GM12878 (cell line): ENCODE measurements around the gene PCDH7. TPM values are rescaled to one million over a fixed set of nuclear protein-coding genes. Genes with fewer than 3 reads are reported as not detected.

Experiments
- ATAC-seq: fragments of 200-7000 bp; cut with Tn5 transposase; 3 replicates; pipeline ENCODE4 v1.9.1; 2020; ENCODE audit warnings: mild to moderate bottlenecking, moderate library complexity
- BruUV-seq: library from RNA; stranded (reverse); fragments of 400-500 nt; replicated peaks from 2 replicates; lab custom pipeline; 2021; lab: Mats Ljungman, UMichigan
- CTCF ChIA-PET: fragments of 300-600 bp; sonication (Branson Sonifier 250); formaldehyde crosslinking; extraction: SDS; loops from one replicate; lab custom pipeline; 2021; ENCODE audit warnings: inconsistent platforms; lab: Yijun Ruan, JAX
- POLR2A ChIA-PET: fragments of 350-600 bp; formaldehyde crosslinking; extraction: SDS; loops from one replicate; lab custom pipeline; 2021; ENCODE audit warnings: inconsistent platforms; lab: Charles Lee
- RAD21 ChIA-PET: fragments of 300-600 bp; sonication (Branson Sonifier 250); formaldehyde crosslinking; loops from one replicate; lab custom pipeline; 2023; ENCODE audit warnings: antibody characterized with exemption; ENCODE audit not compliant: unreplicated experiment; lab: Charles Lee
- SMC1A ChIA-PET: fragments of 300-600 bp; sonication (Branson Sonifier 250); formaldehyde crosslinking; loops from one replicate; lab custom pipeline; 2023; ENCODE audit not compliant: unreplicated experiment, uncharacterized antibody; lab: Charles Lee
- DNase-seq: peaks from one replicate; pipeline ENCODE4 v3.0.0-alpha.2; 2011; ENCODE audit warnings: low read depth, low spot score
- FAIRE-seq: peaks from 3 replicates; lab custom pipeline; 2011; peaks lifted over from hg19 to GRCh38; lab: Jason Lieb, UNC
- H2AFZ ChIP-seq: 2 replicates; pipeline ENCODE4 v1.6.0; 2011; ENCODE audit warnings: low read depth, low read length, control low read depth; ENCODE audit not compliant: control insufficient read depth
- H3K27ac ChIP-seq: 2 replicates; pipeline ENCODE4 v1.5.1; 2011; ENCODE audit warnings: control low read depth; ENCODE audit not compliant: control insufficient read depth, insufficient read depth
- H3K27me3 ChIP-seq, 2 experiments: replicated peaks in 1 of 2; 2 replicates each; pipeline versions ENCODE4 v1.6.0 to v1.6.1; 2011; ENCODE audit warnings: low read length in 1 of 2; ENCODE audit not compliant: control insufficient read depth in 2 of 2, insufficient read depth in 2 of 2
- H3K36me3 ChIP-seq, 2 experiments: 2 replicates each; pipeline ENCODE4 v1.5.1; 2011; ENCODE audit warnings: low read length in 1 of 2; ENCODE audit not compliant: control insufficient read depth in 2 of 2, insufficient read depth in 2 of 2
- H3K4me1 ChIP-seq: 2 replicates; pipeline ENCODE4 v1.6.1; 2011; ENCODE audit warnings: mild to moderate bottlenecking, low read length, moderate library complexity, mixed read lengths; ENCODE audit not compliant: control insufficient read depth, insufficient read depth
- H3K4me2 ChIP-seq: 2 replicates; pipeline ENCODE4 v1.6.0; 2011; ENCODE audit warnings: control low read depth; ENCODE audit not compliant: control insufficient read depth, insufficient read depth
- H3K4me3 ChIP-seq: fragments of 200-600 bp; sonication (generic); 2 replicates; pipeline ENCODE4 v1.5.1; 2016
- H3K79me2 ChIP-seq: 2 replicates; pipeline ENCODE4 v1.6.0; 2011; ENCODE audit warnings: low read length; ENCODE audit not compliant: control insufficient read depth, insufficient read depth
- H3K9ac ChIP-seq: 2 replicates; pipeline ENCODE4 v1.8.0; 2011; ENCODE audit warnings: low read length, control low read depth, mixed read lengths; ENCODE audit not compliant: control insufficient read depth, insufficient read depth
- H3K9me3 ChIP-seq: replicated peaks from 3 replicates; pipeline ENCODE4 v1.5.1; 2011; ENCODE audit warnings: mild to moderate bottlenecking, low read length; ENCODE audit not compliant: control insufficient read depth, insufficient read depth
- H4K20me1 ChIP-seq: 2 replicates; pipeline ENCODE4 v1.6.0; 2011; ENCODE audit not compliant: control insufficient read depth, insufficient read depth
- ASH2L ChIP-seq: fragments of 300-600, 200-600 bp; sonication (generic); IDR thresholded peaks from 2 replicates; pipeline ENCODE4 v1.6.1; 2017; ENCODE audit warnings: low read depth, mild to moderate bottlenecking, borderline replicate concordance
- CBX3 ChIP-seq: fragments of 200-600 bp; sonication (generic); IDR thresholded peaks from 2 replicates; pipeline ENCODE4 v1.6.1; 2016; ENCODE audit warnings: low read depth, borderline replicate concordance
- CEBPZ ChIP-seq: fragments of 150-350 bp; IDR thresholded peaks from 2 replicates; pipeline ENCODE4 v1.6.1; 2016; ENCODE audit warnings: low read depth, low read length
- EED ChIP-seq: sonication (generic); IDR thresholded peaks from 2 replicates; pipeline ENCODE4 v1.6.1; 2016; ENCODE audit warnings: antibody characterized with exemption, low read depth
- ELK1 ChIP-seq: IDR thresholded peaks from 2 replicates; pipeline ENCODE4 v1.6.1; 2012; ENCODE audit warnings: low read depth, low read length, improper control_type of control experiment
- EZH2 ChIP-seq: IDR thresholded peaks from 2 replicates; pipeline ENCODE4 v1.6.1; 2012; ENCODE audit warnings: low read depth, mild to moderate bottlenecking, control low read depth, inconsistent platforms, low read length, borderline replicate concordance; ENCODE audit not compliant: control insufficient read depth
- IKZF2 ChIP-seq, 2 experiments: fragments of 450-650 bp; IDR thresholded peaks; 2 replicates each; pipeline ENCODE4 v1.6.1; 2017; ENCODE audit warnings: mild to moderate bottlenecking in 2 of 2, moderate library complexity in 2 of 2
- JUNB ChIP-seq: IDR thresholded peaks from 2 replicates; pipeline ENCODE4 v1.6.1; 2016; ENCODE audit warnings: antibody characterized with exemption, mild to moderate bottlenecking
- SIN3A ChIP-seq: IDR thresholded peaks from 2 replicates; pipeline ENCODE4 v1.6.1; 2012; ENCODE audit warnings: low read depth, low read length, improper control_type of control experiment
- TCF12 ChIP-seq: IDR thresholded peaks from 2 replicates; pipeline ENCODE4 v1.6.1; 2011; ENCODE audit warnings: low read depth, mild to moderate bottlenecking, low read length
- TCF3 ChIP-seq: IDR thresholded peaks from 2 replicates; pipeline ENCODE4 v1.6.1; 2012; ENCODE audit warnings: low read depth, mild to moderate bottlenecking, low read length, borderline replicate concordance; ENCODE audit not compliant: insufficient read depth
- WRNIP1 ChIP-seq: IDR thresholded peaks from 2 replicates; pipeline ENCODE4 v1.6.1; 2011; ENCODE audit warnings: low read depth, low read length, improper control_type of control experiment, borderline replicate concordance
- YBX1 ChIP-seq: fragments of 450-650 bp; IDR thresholded peaks from 2 replicates; pipeline ENCODE4 v1.6.1; 2016; ENCODE audit warnings: antibody characterized with exemption
- ZNF24 ChIP-seq: fragments of 450-650 bp; IDR thresholded peaks from 2 replicates; pipeline ENCODE4 v1.6.1; 2017; ENCODE audit warnings: antibody characterized with exemption, mild to moderate bottlenecking
- ZNF274 ChIP-seq: IDR thresholded peaks from one replicate; pipeline ENCODE4 v1.8.0; 2011; ENCODE audit not compliant: insufficient read length, insufficient read depth
- WGBS: methylation state at CpG from one replicate; pipeline ENCODE4 v1.1.6; 2016; ENCODE audit warnings: low lambda C conversion rate; ENCODE audit not compliant: insufficient replicate concordance, insufficient coverage; ENCODE audit errors: missing lambda C conversion rate; 5-methylcytosine and 5-hydroxymethylcytosine counted together
- in situ Hi-C: fragments of 300-500 bp; cut with MboI; formaldehyde crosslinking; loops from 9 replicates; pipeline ENCODE4 v1.14.3; 2018; ENCODE audit warnings: mixed read lengths
- intact Hi-C: fragments of 100-400 bp; cut with micrococcal nuclease; formaldehyde crosslinking; loops from one replicate; pipeline ENCODE4 v1.14.2; 2022; ENCODE audit not compliant: unreplicated experiment
- polyA plus RNA-seq, 11 experiments: library from polyadenylated mRNA; depleted of rRNA in 4 of 11; unstranded in 6 of 11; stranded (reverse) in 5 of 11; fragments of >200 nt; fragmentation: Nextera tagmentation in 4 of 11; fragmentation: Illumina TruSeq in 1 of 11; extraction: Ambion mirVana in 4 of 11; extraction: Trizol in 1 of 11; gene quantifications; 1 replicate in 1 of 11; 2 replicates in 10 of 11; pipeline versions ENCODE4 v1.2.1 to v1.2.3, GENCODE V29; 2011 to 2016; ENCODE audit warnings: inconsistent platforms in 2 of 11, missing spikeins in 2 of 11, low read depth in 1 of 11
- total RNA-seq, 4 experiments: library from RNA; depleted of rRNA in 3 of 4; stranded (reverse); fragments of >200 nt in 3 of 4; fragmentation: Illumina TruSeq in 1 of 4; extraction: Trizol in 1 of 4; gene quantifications; 2 replicates each; pipeline versions ENCODE4 v1.2.1 to v1.2.3, GENCODE V29; 2013 to 2021

Gene PCDH7
- total and polyA plus RNA-seq, 10 of the 15 experiments (the other 5 are each of a cell fraction or from before 2014, with no cell fraction given): 0.02 to 0.06 (median 0.03) TPM; not detected in 7

GRCh38 chr4:30776451-30776850 lies 56.3 kb downstream of the PCDH7 start:
- DNase-seq (no peak), FAIRE-seq (no peak), ATAC-seq (no peak)
- no TSS peak for BruUV-seq
- ChIA-PET CTCF (no interaction called here), SMC1A (no interaction called here), POLR2A (no interaction called here), RAD21 (no interaction called here)
- intact Hi-C loops: loop anchor here (5.0 kb wide), 1 partner anchor 1366 kb away; no protein-coding TSS in a partner anchor
- Histone ChIP-seq H3K36me3 (no peaks in the 10 kb centered on the region), H4K20me1 (no peaks in the 10 kb centered on the region), H3K4me3 (no peak overlapping the region), H3K79me2 (no peaks in the 10 kb centered on the region), H3K4me1 (no peaks in the 10 kb centered on the region), H3K27ac (no peak overlapping the region), H2AFZ (no peak overlapping the region), H3K4me2 (no peak overlapping the region), H3K9me3 (no peaks in the 10 kb centered on the region), H3K27me3 (no peaks in the 10 kb centered on the region), H3K9ac (no peak overlapping the region)
- no peak for TF ChIP-seq ZNF274
- TF ChIP-seq ELK1: no peak
- TF ChIP-seq TCF12: no peak
- in situ Hi-C loops: no loop called here
- WGBS: 2% methylated on average over 3 of the region's 3 CpGs

- no peaks in the 10 kb centered on the region for H4K20me1 ChIP-seq
- H3K4me3 ChIP-seq: no peak overlapping the region
- FAIRE-seq (no peak), DNase-seq (no peak), ATAC-seq (no peak)
- intact Hi-C loops: loop anchor here (5.0 kb wide), 1 partner anchor 1365 kb away; no protein-coding TSS in a partner anchor
- no peaks in the 10 kb centered on the region for H3K4me1 ChIP-seq
- no TSS peak for BruUV-seq
- ChIA-PET CTCF (no interaction called here), POLR2A (no interaction called here), RAD21 (no interaction called here), SMC1A (no interaction called here)
- H3K27me3 ChIP-seq: no peaks in the 10 kb centered on the region
- H3K9ac ChIP-seq: no peak overlapping the region
- no peaks in the 10 kb centered on the region for H3K36me3 ChIP-seq
- H3K9me3 ChIP-seq: no peaks in the 10 kb centered on the region
- no peak overlapping the region for H3K27ac ChIP-seq
- no peaks in the 10 kb centered on the region for H3K79me2 ChIP-seq
- in situ Hi-C loops: no loop called here
- WGBS: 11% methylated on average over 2 of the region's 2 CpGs
- no peak overlapping the region for H2AFZ ChIP-seq
- H3K4me2 ChIP-seq: no peak overlapping the region
- TF ChIP-seq JUNB (no peak), EED (no peak), CBX3 (no peak), WRNIP1 (no peak), CEBPZ (no peak), YBX1 (no peak), EZH2 (no peak), ZNF24 (no peak), ASH2L (no peak), SIN3A (no peak), TCF3 (no peak), IKZF2 (IDR thresholded peaks at IDR 0.05) (no peak)
Measured at GRCh38 chr4:30776921-30777415, 56.8 kb downstream of the PCDH7 start.
